ENCODE results near the gene CBX5.

DNA sequence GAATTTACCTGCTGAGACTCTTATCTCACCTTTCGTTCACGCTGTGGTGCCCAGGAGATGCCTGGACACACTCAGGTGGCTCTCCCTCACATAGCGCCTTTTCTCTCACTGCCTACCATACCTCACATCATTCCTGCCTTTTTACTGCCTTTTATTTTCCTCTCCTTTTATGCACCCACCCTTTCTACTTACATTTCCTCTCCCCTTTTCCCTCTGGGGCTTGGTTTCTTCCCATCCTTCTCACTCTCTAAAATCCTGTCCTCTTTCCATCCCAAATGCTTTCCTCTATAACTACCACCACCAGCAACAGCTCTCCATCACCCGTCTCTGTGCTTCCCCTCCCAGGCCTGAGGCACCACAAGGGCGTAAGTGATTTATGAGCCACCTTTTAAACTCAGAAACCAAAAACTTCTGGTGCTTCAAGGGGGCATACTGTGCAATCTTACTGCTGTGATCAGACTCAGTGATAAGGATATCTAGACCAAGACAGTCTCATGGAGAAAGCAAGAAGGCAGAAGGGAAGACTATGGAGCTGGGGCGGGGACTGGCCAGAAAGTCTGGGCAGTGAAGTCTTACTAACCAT, 58.4 kb downstream of the CBX5 start:
- TF ChIP-seq, protein P1, sequence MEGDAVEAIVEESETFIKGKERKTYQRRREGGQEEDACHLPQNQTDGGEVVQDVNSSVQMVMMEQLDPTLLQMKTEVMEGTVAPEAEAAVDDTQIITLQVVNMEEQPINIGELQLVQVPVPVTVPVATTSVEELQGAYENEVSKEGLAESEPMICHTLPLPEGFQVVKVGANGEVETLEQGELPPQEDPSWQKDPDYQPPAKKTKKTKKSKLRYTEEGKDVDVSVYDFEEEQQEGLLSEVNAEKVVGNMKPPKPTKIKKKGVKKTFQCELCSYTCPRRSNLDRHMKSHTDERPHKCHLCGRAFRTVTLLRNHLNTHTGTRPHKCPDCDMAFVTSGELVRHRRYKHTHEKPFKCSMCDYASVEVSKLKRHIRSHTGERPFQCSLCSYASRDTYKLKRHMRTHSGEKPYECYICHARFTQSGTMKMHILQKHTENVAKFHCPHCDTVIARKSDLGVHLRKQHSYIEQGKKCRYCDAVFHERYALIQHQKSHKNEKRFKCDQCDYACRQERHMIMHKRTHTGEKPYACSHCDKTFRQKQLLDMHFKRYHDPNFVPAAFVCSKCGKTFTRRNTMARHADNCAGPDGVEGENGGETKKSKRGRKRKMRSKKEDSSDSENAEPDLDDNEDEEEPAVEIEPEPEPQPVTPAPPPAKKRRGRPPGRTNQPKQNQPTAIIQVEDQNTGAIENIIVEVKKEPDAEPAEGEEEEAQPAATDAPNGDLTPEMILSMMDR (IDR thresholded peaks at IDR 0.05): no peak
- no peak for TF ChIP-seq POLR2A (IDR thresholded peaks at IDR 0.05)
